K562 (cell line): ENCODE results near the gene ZNF625. TPM values are rescaled to one million over a fixed set of nuclear protein-coding genes. Genes with fewer than 3 reads are reported as not detected.

Experiments
- CTBP1 ChIP-seq: fragments of 450-650 bp; IDR thresholded peaks from 2 replicates; pipeline ENCODE4 v1.6.1; 2016; ENCODE audit warnings: borderline replicate concordance
- HDGF ChIP-seq: fragments of 450-650 bp; IDR thresholded peaks from 2 replicates; pipeline ENCODE4 v1.6.1; 2016
- KDM4B ChIP-seq, 2 experiments: fragments of 450-650 bp in 1 of 2; sonication (generic) in 1 of 2; IDR thresholded peaks; 2 replicates each; pipeline ENCODE4 v1.6.1; 2016 to 2017; ENCODE audit warnings: borderline replicate concordance in 2 of 2, antibody characterized with exemption in 1 of 2, low read depth in 1 of 2, mild to moderate bottlenecking in 1 of 2
- MAFF ChIP-seq: IDR thresholded peaks from 2 replicates; pipeline ENCODE4 v1.6.1; 2012; ENCODE audit warnings: low read length, improper control_type of control experiment
- NEUROD1 ChIP-seq: fragments of 150-350 bp; IDR thresholded peaks from 2 replicates; pipeline ENCODE4 v1.6.1; 2014; ENCODE audit warnings: borderline replicate concordance, low read length, low read depth; ENCODE audit not compliant: partially characterized antibody
- PATZ1 ChIP-seq: fragments of 250-450 bp; sonication (Bioruptor Pico); IDR thresholded peaks from 2 replicates; pipeline ENCODE4 v1.5.0; 2020; ENCODE audit warnings: mild to moderate bottlenecking, borderline replicate concordance
- SMC3 ChIP-seq: conservative IDR thresholded peaks from 2 replicates; pipeline ENCODE4 v1.6.1; 2011; ENCODE audit warnings: low read depth, low read length, improper control_type of control experiment; ENCODE audit not compliant: insufficient read depth
- STAG1 ChIP-seq: sonication (generic); formaldehyde crosslinking; IDR thresholded peaks from 2 replicates; pipeline ENCODE4 v1.5.0; 2020; ENCODE audit warnings: missing genetic modification reagents, borderline replicate concordance
- ZBTB11 ChIP-seq, 3 experiments: fragments of 200-800 bp in 1 of 3; fragments of 250-450 bp in 1 of 3; fragments of 450-650 bp in 1 of 3; sonication (Bioruptor Pico) in 1 of 3; sonication (Bioruptor generic) in 1 of 3; formaldehyde crosslinking in 1 of 3; IDR thresholded peaks; 2 replicates each; pipeline versions ENCODE4 v1.6.1 to v1.8.0; 2016 to 2022; ENCODE audit warnings: mild to moderate bottlenecking in 2 of 3, missing genetic modification characterization in 2 of 3, missing compliant biosample characterization in 1 of 3, moderate library complexity in 1 of 3
- ZFP30 ChIP-seq: fragments of 250-450 bp; sonication (Bioruptor Pico); IDR thresholded peaks from 2 replicates; pipeline ENCODE4 v1.8.0; 2022; ENCODE audit warnings: moderate library complexity, mild to moderate bottlenecking, inconsistent platforms, borderline replicate concordance
- ZNF766 ChIP-seq: fragments of 200-800 bp; sonication (Bioruptor generic); conservative IDR thresholded peaks from 2 replicates; pipeline ENCODE4 v1.6.1; 2016; ENCODE audit warnings: missing genetic modification characterization, missing compliant biosample characterization
- polyA plus RNA-seq, 8 experiments: library from polyadenylated mRNA; depleted of rRNA in 4 of 8; stranded (reverse) in 5 of 8; unstranded in 3 of 8; fragments of >200 nt; fragmentation: Nextera tagmentation in 2 of 8; fragmentation: Illumina TruSeq in 1 of 8; extraction: Ambion mirVana in 2 of 8; extraction: Trizol in 1 of 8; gene quantifications; 2 replicates each; pipeline versions ENCODE4 v1.2.1 to v1.2.3, GENCODE V29; 2011 to 2014; ENCODE audit warnings: inconsistent platforms in 1 of 8, missing spikeins in 1 of 8
- total RNA-seq, 7 experiments: library from RNA; depleted of rRNA in 6 of 7; stranded (reverse); fragments of >200 nt in 6 of 7; fragmentation: Illumina TruSeq in 2 of 7; extraction: Trizol in 2 of 7; gene quantifications; 2 replicates each; pipeline versions ENCODE4 v1.2.1 to v1.2.3, GENCODE V29; 2011 to 2021; ENCODE audit warnings: low replicate concordance in 1 of 7

Gene ZNF625
- total and polyA plus RNA-seq, 9 of the 15 experiments (the other 6 are each of a cell fraction or from before 2014, with no cell fraction given) = 0.07 to 0.09 TPM; not detected in 7

GRCh38 chr19:12140545-12141404 is 15.8 kb downstream of the ZNF625 start (continued):
- TF ChIP-seq ZFP30 (CRISPR knock-in tag) (no peak), CTBP1 (peak; percentile 47; the same call in 1 of the 2 replicates), KDM4B (IDR thresholded peaks at IDR 0.05; ENCODE audit: borderline replicate concordance in 2 of 2, low read depth in 1 of 2) (no peak), SMC3 (peak; percentile 92), ZNF766 (CRISPR knock-in tag) (no peak), HDGF (peak; percentile 64; the same call in 1 of the 2 replicates), MAFF (no peak), NEUROD1 (peak; percentile 36), PATZ1 (no peak), STAG1 (CRISPR knock-in tag) (peak; percentile 88), ZBTB11 (CRISPR knock-in tag; IDR thresholded peaks at IDR 0.05) (no peak)
